ENCODE data around the gene BTN1A1.
"Not testable (repeated sequence)": the region's sequence is repeated elsewhere in the genome, so short reads cannot be mapped to it uniquely, and the experiment has no call there.

The BTN1A1 gene

GRCh38 chr6:26514984-26515383 is 14.9 kb downstream of the BTN1A1 start:
- DNase-seq, result no peak

GRCh38 chr6:26516481-26517427 is 16.7 kb downstream of the BTN1A1 start:
- DNase-seq, result no peak

GRCh38 chr6:26519359-26519758 is 19.3 kb downstream of the BTN1A1 start:
- no peak for DNase-seq

- no peak for DNase-seq
These were observed 20.2 kb downstream of the BTN1A1 start for GRCh38 chr6:26520237-26520849.

- DNase-seq, result peak; percentile 78
These were observed 20.9 kb downstream of the BTN1A1 start for GRCh38 chr6:26520850-26521599.

GRCh38 chr6:26521600-26522391 is 21.7 kb downstream of the BTN1A1 start:
- peak; percentile 54 for DNase-seq

GRCh38 chr6:26522486-26523228 is 22.6 kb downstream of the BTN1A1 start:
- DNase-seq, result not testable (repeated sequence)

GRCh38 chr6:26524314-26524713 is 24.2 kb downstream of the BTN1A1 start:
- not testable (repeated sequence) for DNase-seq

GRCh38 chr6:26524722-26525370 is 24.7 kb downstream of the BTN1A1 start:
- no peak for DNase-seq

- DNase-seq, result no peak
These were observed 25.7 kb downstream of the BTN1A1 start for GRCh38 chr6:26525838-26526237.

GRCh38 chr6:26526928-26527327 is 26.8 kb downstream of the BTN1A1 start:
- DNase-seq, result no peak

GRCh38 chr6:26530203-26530602 is 30.1 kb downstream of the BTN1A1 start:
- no peak for DNase-seq

- DNase-seq, result no peak
These were observed 31.8 kb downstream of the BTN1A1 start for GRCh38 chr6:26531897-26532296.

- no peak for DNase-seq
These were observed 32.8 kb downstream of the BTN1A1 start for GRCh38 chr6:26532699-26533531.

GRCh38 chr6:26533532-26533931 is 33.4 kb downstream of the BTN1A1 start:
- DNase-seq, result no peak

GRCh38 chr6:26534681-26535465 is 34.8 kb downstream of the BTN1A1 start:
- DNase-seq, result no peak

GRCh38 chr6:26536571-26537159 is 36.6 kb downstream of the BTN1A1 start:
- no peak for DNase-seq

- peak; percentile 60 for DNase-seq
These were observed 37.2 kb downstream of the BTN1A1 start for GRCh38 chr6:26537160-26537845.
